Heart left ventricle (tissue), 13 donors: Measurements from ENCODE around the gene EPHA5.

ENCODE experiments used
- CTCF ChIP-seq, 12 donors: fragments of 200-600 bp; sonication (generic) in 4 of 12; IDR thresholded peaks; one replicate each; pipeline versions ENCODE4 v1.5.0 to v1.8.0; 2018 to 2022; ENCODE audit warnings: antibody characterized with exemption in 12 of 12, mild to moderate bottlenecking in 5 of 12
- POLR2A ChIP-seq, 2 donors: fragments of 450-650 bp; IDR thresholded peaks; one replicate each; pipeline ENCODE4 v1.6.1; 2017; ENCODE audit warnings: antibody characterized with exemption in 2 of 2, mild to moderate bottlenecking in 2 of 2, moderate library complexity in 2 of 2
- donor health status: ischemic (EF 13 %, LVEDD 7.1; RV severe dilation, severe dysfunction).
- donor health status: DM: no; HTN: yes; CAD: no.
- donor health status: DM: no; HTN: no; CAD: no.
- donor health status: ischemic (EF 25% LVEDD 6.9; RV normal size, moderate dysfunction).
- donor health status: ischemic (EF 25% LVEDD 5.7; RV mildly dilated, moderate dysfunction).
- donor health status: ischemic (EF 35%, LVEDD 5.7; RV mildly dilated, moderate dysfunction).
- donor health status: nonischemic (EF 11% LVEDD 7.7; RV severe dilation, severe dysfunction).
- donor health status: DM: yes; HTN: yes; CAD: no.
- donor health status: PGD.
- donor health status: ischemic (EF 29% LVEDD 5.4; RV normal size, mild dysfunction).
- donor health status: nonischemic (EF 23%, LVEDD 6.1; RV moderate dilation, normal function).

- TF ChIP-seq CTCF (IDR thresholded peaks at IDR 0.05) (no peak), POLR2A (IDR thresholded peaks at IDR 0.05) (no peak)
Measured at GRCh38 chr4:65645185-65645584, 25.1 kb downstream of the EPHA5 start.
